Mammary microvascular endothelial cell (primary cell): ENCODE measurements around the gene ASAH2B. TPM values are rescaled to one million over a fixed set of nuclear protein-coding genes. Genes with fewer than 3 reads are reported as not detected.

ENCODE experiments used
- total RNA-seq: library from RNA; depleted of rRNA; stranded (reverse); fragments of >200 nt; gene quantifications from 2 replicates; pipeline ENCODE4 v1.2.3, GENCODE V29; 2015

The ASAH2B gene
- total RNA-seq: 0.60 and 0.69 TPM in 2 replicates

DNA sequence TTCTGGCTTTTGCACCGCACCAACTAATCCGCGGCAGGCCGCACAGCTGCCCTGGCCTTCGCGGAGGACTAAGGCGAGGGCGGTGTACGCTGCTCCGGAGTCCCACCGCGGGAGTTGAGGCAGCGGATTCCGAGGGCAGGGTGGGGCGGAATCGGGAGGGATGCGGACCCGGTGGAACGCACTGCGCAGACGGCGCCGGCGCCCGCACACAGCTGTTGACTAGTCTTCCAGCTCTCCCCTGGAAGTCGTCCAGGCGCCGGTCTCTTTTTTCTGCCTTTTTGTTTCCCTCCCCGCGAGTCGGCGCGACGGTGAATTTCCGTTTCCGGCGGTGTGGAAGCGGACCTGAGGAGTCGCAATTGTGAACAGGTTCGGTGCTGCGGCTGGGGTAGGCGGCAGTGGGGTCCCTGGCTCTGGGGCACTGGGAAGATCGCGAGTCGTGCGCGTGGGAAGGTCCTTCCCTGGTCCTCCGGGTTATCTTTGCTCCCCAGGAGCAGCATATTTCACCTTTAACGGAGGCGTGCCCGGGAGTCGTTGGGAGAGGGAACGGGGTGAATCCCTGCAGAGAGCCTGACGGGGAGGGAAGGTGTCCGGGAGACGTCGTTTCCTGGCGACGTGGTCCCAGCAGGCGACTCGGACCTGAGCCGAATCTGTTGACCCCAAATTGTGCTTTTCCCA, at the start of gene ASAH2B:
ASAH2B (plus strand) TSS at position 319 of the 675 bp plus-strand sequence. CDS start 5,195 bp downstream, outside the sequence.

Other genes starting within 250 kb of the ASAH2B start
- 62.9 and 67.7 TPM in 2 replicates for gene SGMS1, start 116.0 kb upstream of the ASAH2B start, total RNA-seq
- gene A1CF, start 145.7 kb downstream of the ASAH2B start, total RNA-seq: not detected in 2 replicates